Subcutaneous abdominal adipose tissue (tissue), 5 donors: ENCODE measurements around the gene SLC7A4.

Experiments
- H3K27ac ChIP-seq: one replicate; pipeline ENCODE4 v1.7.0; 2013; ENCODE audit warnings: low read depth, mild to moderate bottlenecking, inconsistent platforms, low read length, moderate library complexity
- H3K27me3 ChIP-seq, 5 donors: one replicate each; pipeline ENCODE4 v1.7.0; 2013; ENCODE audit warnings: low read length in 5 of 5, inconsistent platforms in 1 of 5; ENCODE audit not compliant: control insufficient read depth in 5 of 5, insufficient read depth in 4 of 5
- H3K36me3 ChIP-seq, 5 donors: one replicate each; pipeline ENCODE4 v1.7.0; 2013; ENCODE audit warnings: low read length in 5 of 5; ENCODE audit not compliant: control insufficient read depth in 5 of 5, insufficient read depth in 5 of 5
- H3K4me1 ChIP-seq, 5 donors: one replicate each; pipeline ENCODE4 v1.7.0; 2013; ENCODE audit warnings: low read length in 5 of 5, mild to moderate bottlenecking in 3 of 5, moderate library complexity in 1 of 5; ENCODE audit not compliant: control insufficient read depth in 5 of 5, insufficient read depth in 5 of 5
- H3K4me3 ChIP-seq, 5 donors: one replicate each; pipeline ENCODE4 v1.7.0; 2013; ENCODE audit warnings: low read length in 5 of 5, low read depth in 1 of 5
- H3K9ac ChIP-seq, 5 donors: one replicate each; pipeline ENCODE4 v1.7.0; 2013; ENCODE audit warnings: low read length in 5 of 5, mild to moderate bottlenecking in 4 of 5, moderate library complexity in 3 of 5
- H3K9me3 ChIP-seq, 5 donors: one replicate each; pipeline ENCODE4 v1.7.0; 2013; ENCODE audit warnings: low read length in 5 of 5; ENCODE audit not compliant: control insufficient read depth in 5 of 5
- donor health status: healthy.
- donor health status: healthy.
- donor health status: healthy.
- donor health status: healthy.
- donor health status: healthy.

SLC7A4 gene

DNA sequence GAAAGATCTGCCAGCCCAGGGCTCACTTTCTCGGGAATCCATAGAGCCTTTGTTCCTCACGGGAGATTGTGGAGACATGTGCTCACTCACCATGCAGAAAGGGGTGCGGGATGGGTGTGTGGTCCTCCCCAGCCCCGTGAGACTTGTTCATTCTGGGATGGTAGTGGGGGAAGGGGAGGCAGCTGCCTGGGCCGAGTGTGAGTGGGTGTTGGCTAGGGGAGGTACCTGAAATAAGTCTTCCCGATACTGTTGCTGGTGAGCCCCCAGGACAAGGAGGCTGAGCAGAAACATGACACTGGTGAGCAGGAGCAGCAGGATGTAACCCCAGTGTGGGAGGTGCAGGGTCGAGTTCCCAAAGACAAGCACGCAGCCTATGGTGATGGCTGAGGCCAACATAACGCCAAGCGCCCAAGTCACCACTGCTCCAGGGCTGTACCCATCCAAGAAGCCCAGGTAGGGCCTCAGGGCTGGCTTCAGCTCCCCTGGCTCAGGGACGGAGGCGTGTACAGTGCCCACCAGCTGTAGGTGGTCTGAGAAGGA lies 2.8 kb downstream of the SLC7A4 start:
- Histone ChIP-seq H3K4me1 (peaks cover 0 to 28% (median 18%) of the 10 kb centered on the region in 5 donors), H3K9me3 (no peaks in the 10 kb centered on the region), H3K4me3 (no peak overlapping the region), H3K9ac (no peak overlapping the region), H3K27me3 (peaks cover 3 to 23% (median 11%) of the 10 kb centered on the region in 5 donors), H3K36me3 (peaks cover 0 to 2% (median 0%) of the 10 kb centered on the region in 5 donors), H3K27ac (no peak overlapping the region)

DNA sequence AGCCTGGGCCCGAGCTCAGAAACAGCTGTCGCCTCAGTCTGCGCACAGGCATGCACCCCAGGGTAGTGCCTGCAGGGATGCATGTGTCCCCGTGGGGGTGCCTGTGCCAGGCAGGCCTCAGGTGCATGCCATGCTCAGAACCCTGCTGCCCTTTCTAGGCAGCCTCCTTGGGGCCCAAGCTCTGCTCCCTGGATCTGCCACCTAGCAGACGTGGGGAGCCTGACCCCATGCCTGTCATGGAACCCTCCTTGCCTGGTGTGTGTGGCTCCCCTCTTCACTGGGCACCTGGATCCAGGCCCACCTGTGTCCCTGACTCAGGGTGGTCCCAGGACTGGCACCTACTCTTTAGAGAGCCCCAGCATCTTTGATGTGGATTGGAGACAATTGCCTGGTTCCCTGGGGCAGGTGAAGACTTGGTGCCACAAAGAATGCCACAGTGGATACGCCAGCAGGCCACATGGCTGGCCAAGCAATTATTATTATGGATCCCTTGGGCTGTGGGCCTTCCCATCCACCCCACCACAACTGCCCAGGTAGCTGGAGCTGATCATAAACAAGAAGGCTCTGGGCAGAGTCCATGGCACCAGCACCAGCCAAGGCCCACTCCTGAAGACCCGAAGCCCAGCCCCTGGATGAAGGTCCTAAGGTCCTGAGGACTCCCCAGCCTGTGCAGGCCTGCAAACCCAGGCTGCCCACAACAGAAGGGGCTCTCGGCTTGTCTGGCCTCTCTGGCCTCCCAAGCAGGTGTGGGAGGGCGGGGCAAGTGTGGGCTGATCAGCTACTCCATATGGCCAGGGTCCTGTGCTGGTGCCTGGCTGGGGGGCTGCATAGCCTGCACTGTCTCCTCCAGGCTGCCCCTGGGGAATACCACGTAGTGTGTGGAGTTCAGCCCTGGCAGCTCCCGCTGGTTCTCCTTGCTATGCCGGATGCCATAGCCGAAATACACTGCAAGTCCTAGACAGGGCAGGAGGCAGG lies 3.8 kb downstream of the SLC7A4 start:
- H3K9me3 ChIP-seq, result no peaks in the 10 kb centered on the region

DNA sequence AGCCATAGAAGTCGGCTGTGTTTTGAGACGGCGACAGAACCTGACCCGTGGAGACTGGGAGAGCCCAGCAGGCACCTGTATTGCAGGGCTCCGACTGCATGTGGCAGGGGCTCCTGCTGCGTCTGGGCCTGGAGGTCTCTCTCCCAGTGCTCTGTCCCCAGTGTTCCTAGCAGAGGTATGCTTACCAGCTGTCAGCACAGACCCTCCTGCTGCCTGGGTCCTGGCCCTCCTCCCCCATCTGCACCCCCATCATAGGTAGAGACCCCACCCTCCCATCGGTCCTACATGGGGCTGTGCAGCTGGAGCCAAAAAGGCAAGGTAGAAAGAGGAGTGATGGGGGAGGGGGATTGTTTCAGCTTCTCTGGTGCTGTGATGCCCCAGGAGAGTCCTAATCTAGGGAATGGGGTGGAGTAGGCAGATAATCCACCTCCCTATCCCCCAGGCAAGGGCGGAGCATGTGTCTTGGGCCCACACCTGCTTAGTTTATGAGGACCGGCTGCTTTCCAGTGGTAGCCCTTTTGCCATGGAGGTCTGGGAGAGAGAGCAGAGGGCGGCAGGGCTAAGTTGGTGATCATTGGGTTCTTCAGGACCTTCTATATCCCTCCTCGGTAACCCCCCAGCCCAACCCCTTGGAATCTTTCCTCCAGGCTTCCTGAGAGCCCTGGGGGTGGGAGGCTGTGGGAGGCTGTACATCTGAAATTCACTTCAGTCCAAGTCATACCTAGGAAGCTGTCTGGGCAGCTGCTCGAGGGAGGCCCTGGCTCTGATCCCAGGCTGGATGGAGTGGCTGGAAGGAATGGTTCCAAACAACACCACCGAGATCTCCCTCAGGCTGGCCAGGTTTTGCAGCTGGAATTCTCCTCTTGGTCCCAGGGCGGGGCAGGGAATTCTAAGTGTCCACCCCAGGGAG lies 5.3 kb downstream of the SLC7A4 start:
- Histone ChIP-seq H3K4me3 (no peak overlapping the region), H3K36me3 (peaks cover 0 to 2% (median 0%) of the 10 kb centered on the region in 5 donors), H3K9me3 (no peaks in the 10 kb centered on the region), H3K9ac (no peak overlapping the region), H3K27me3 (peaks cover 3 to 21% (median 11%) of the 10 kb centered on the region in 5 donors), H3K27ac (no peak overlapping the region), H3K4me1 (peaks cover 0 to 15% (median 6%) of the 10 kb centered on the region in 5 donors)

More for the DNA sequence above, 3.8 kb downstream of the SLC7A4 start:
- Histone ChIP-seq H3K36me3 (peaks cover 0 to 2% (median 0%) of the 10 kb centered on the region in 5 donors), H3K4me1 (peaks cover 0 to 28% (median 18%) of the 10 kb centered on the region in 5 donors), H3K27me3 (peaks cover 3 to 23% (median 11%) of the 10 kb centered on the region in 5 donors), H3K9ac (no peak overlapping the region), H3K27ac (no peak overlapping the region), H3K4me3 (no peak overlapping the region)

DNA sequence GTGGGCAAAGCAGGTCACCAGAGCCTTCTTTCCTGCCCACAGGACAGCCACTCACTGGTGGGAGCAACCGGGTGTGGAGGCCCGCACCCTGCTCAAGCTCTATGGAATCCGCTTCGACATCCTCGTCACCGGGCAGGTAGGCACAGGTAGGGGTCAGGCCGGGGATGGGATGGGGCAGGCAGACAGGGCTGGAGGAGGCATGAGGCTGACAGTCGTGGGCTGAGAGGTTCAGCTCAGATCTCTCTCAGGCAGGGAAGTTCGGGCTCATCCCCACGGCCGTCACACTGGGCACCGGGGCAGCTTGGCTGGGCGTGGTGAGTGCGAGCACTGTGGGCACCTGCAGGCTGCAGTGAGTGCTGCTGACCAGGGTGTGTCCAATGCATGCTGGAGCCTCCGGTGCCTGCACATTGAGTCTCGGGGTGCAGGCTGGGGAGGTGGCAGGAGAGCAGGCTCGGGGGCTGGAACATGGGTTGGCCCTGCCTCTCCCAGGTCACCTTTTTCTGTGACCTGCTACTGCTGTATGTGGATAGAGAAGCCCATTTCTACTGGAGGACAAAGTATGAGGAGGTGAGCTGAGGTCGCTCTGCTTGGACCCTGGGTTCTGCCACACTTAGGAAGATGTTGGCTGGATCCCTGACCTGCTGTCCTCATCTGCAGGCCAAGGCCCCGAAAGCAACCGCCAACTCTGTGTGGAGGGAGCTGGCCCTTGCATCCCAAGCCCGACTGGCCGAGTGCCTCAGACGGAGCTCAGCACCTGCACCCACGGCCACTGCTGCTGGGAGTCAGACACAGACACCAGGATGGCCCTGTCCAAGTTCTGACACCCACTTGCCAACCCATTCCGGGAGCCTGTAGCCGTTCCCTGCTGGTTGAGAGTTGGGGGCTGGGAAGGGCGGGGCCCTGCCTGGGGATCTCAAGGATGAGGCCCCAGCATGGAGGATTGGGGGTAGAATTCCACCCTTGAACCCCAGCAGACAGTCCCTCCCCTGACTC lies 6.3 kb downstream of the SLC7A4 start:
- peaks cover 0 to 11% (median 7%) of the 10 kb centered on the region in 5 donors for H3K27me3 ChIP-seq
- H3K36me3 ChIP-seq, result peaks cover 0 to 2% (median 0%) of the 10 kb centered on the region in 5 donors
- no peak overlapping the region for H3K9ac ChIP-seq
- H3K9me3 ChIP-seq, result no peaks in the 10 kb centered on the region
- H3K4me1 ChIP-seq, result peaks cover 0 to 9% (median 0%) of the 10 kb centered on the region in 5 donors
- H3K4me3 ChIP-seq, result no peak overlapping the region
- no peak overlapping the region for H3K27ac ChIP-seq

DNA sequence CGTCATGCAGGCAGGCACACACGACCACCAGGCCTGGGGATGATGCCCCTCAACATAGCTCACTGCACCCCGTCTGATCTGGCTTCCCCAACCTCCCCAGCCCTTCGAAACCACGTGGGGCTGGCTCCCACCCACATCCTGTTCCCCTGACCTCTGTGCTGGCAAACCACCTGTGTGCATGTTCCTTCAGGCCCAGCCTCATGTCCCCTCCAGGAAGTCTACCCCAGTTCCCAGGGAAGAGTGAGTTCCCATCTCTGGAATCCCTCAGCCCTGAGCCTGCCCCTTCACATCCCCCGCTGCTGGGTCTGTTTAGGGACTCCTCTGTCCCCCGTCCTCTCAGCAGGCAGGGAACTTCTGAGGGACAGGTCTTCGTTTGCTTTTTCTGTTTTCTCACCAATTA lies 7.1 kb downstream of the SLC7A4 start:
- Histone ChIP-seq H3K4me3 (no peak overlapping the region), H3K27ac (no peak overlapping the region), H3K4me1 (peaks cover 0 to 5% (median 0%) of the 10 kb centered on the region in 5 donors)

GRCh38 chr22:21022955-21023614 lies 9.3 kb downstream of the SLC7A4 start:
- Histone ChIP-seq H3K4me1 (peaks cover 0 to 5% (median 0%) of the 10 kb centered on the region in 5 donors), H3K27me3 (peaks cover 0 to 7% (median 0%) of the 10 kb centered on the region in 5 donors), H3K9me3 (no peaks in the 10 kb centered on the region), H3K27ac (no peak overlapping the region), H3K9ac (no peak overlapping the region), H3K36me3 (peaks cover 0 to 2% (median 0%) of the 10 kb centered on the region in 5 donors), H3K4me3 (no peak overlapping the region)

More for the DNA sequence above, 7.1 kb downstream of the SLC7A4 start:
- Histone ChIP-seq H3K36me3 (peaks cover 0 to 2% (median 0%) of the 10 kb centered on the region in 5 donors), H3K9me3 (no peaks in the 10 kb centered on the region), H3K9ac (no peak overlapping the region), H3K27me3 (peaks cover 0 to 7% (median 5%) of the 10 kb centered on the region in 5 donors)

- peaks cover 0 to 1% (median 0%) of the 10 kb centered on the region in 5 donors for H3K4me1 ChIP-seq
- H3K4me3 ChIP-seq, result no peak overlapping the region
- peaks cover 0 to 7% (median 0%) of the 10 kb centered on the region in 5 donors for H3K27me3 ChIP-seq
- peaks cover 0 to 2% (median 0%) of the 10 kb centered on the region in 5 donors for H3K36me3 ChIP-seq
- H3K27ac ChIP-seq, result no peak overlapping the region
- no peak overlapping the region for H3K9ac ChIP-seq
- H3K9me3 ChIP-seq, result no peaks in the 10 kb centered on the region
Measured at GRCh38 chr22:21022507-21022906, 9.9 kb downstream of the SLC7A4 start.

DNA sequence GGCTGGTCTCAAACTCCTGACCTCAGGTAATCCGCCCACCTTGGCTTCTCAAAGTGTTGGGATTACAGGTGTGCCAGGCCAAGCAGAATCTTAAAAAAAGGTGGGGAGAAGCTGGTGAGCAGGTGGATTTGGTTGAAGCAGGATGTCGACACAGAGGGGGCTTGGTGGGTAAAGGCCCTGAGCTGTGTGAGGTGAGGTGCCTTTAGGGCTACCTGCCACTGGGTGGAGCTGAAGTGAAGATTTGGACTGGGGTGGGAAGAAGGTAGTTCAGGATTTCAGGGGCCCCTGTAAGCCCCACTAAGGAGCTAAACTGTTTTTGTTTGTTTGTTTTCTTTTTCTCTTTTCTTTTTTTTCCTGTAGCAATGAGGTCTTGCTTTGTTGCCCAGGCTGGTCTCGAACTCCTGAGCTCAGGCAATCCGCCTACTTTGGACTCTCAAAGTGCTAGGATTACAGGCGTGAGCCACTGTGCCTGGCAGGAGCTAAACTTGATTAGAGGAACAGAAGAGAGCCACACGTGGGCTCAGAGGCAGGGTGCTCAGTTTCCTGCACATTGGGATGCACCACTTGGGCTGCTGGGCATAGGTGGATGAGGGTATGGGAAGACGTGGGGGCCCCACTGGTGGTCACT lies 11.4 kb downstream of the SLC7A4 start:
- peaks cover 0 to 2% (median 0%) of the 10 kb centered on the region in 5 donors for H3K27me3 ChIP-seq
- peaks cover 0 to 8% (median 0%) of the 10 kb centered on the region in 5 donors for H3K4me1 ChIP-seq
- no peak overlapping the region for H3K9ac ChIP-seq
- H3K9me3 ChIP-seq, result no peaks in the 10 kb centered on the region
- no peak overlapping the region for H3K4me3 ChIP-seq
- H3K27ac ChIP-seq, result no peak overlapping the region
- peaks cover 0 to 2% (median 0%) of the 10 kb centered on the region in 5 donors for H3K36me3 ChIP-seq
